H1 (cell line): ENCODE measurements around the gene OR11H7. TPM values are rescaled to one million over a fixed set of nuclear protein-coding genes. Genes with fewer than 3 reads are reported as not detected.

Source experiments
- CTCF ChIA-PET: fragments of 300-600 bp; sonication (Branson Sonifier 250); formaldehyde crosslinking; loops from one replicate; lab custom pipeline; 2021; ENCODE audit not compliant: partially characterized antibody; lab: Charles Lee
- POLR2A ChIA-PET: fragments of 300-600 bp; sonication (Branson Sonifier 250); formaldehyde crosslinking; loops from one replicate; lab custom pipeline; 2021; ENCODE audit warnings: inconsistent platforms; ENCODE audit not compliant: partially characterized antibody; lab: Charles Lee
- DNase-seq, 2 experiments: peaks; one replicate each; pipeline versions ENCODE4 v3.0.0 to v3.0.0-alpha.2; 2010 to 2022; ENCODE audit warnings: low spot score in 2 of 2, low read depth in 1 of 2, mixed read lengths in 1 of 2
- FAIRE-seq: peaks from 2 replicates; lab custom pipeline; 2011; peaks lifted over from hg19 to GRCh38; lab: Jason Lieb, UNC
- H2AFZ ChIP-seq: 2 replicates; pipeline ENCODE4 v1.8.1; 2012; ENCODE audit warnings: low read length, inconsistent platforms
- H2AK5ac ChIP-seq: 2 replicates; pipeline ENCODE4 v1.6.1; 2013; ENCODE audit warnings: low read depth, low read length
- H2BK120ac ChIP-seq: replicated peaks from 2 replicates; pipeline ENCODE3; 2013; ENCODE audit warnings: low read depth, low read length, inconsistent platforms
- H2BK12ac ChIP-seq: 2 replicates; pipeline ENCODE4 v1.6.1; 2013; ENCODE audit warnings: low read depth, low read length
- H2BK15ac ChIP-seq: 2 replicates; pipeline ENCODE4 v1.6.1; 2013; ENCODE audit warnings: low read length
- H2BK20ac ChIP-seq: 2 replicates; pipeline ENCODE4 v1.6.1; 2013; ENCODE audit warnings: low read length
- H2BK5ac ChIP-seq: 2 replicates; pipeline ENCODE4 v1.6.1; 2013; ENCODE audit warnings: low read depth, low read length
- H3K14ac ChIP-seq: 2 replicates; pipeline ENCODE4 v1.6.1; 2013; ENCODE audit warnings: inconsistent platforms; ENCODE audit not compliant: insufficient read length
- H3K18ac ChIP-seq: 2 replicates; pipeline ENCODE4 v1.6.1; 2013; ENCODE audit warnings: low read length; ENCODE audit errors: extremely low read depth
- H3K23ac ChIP-seq: 2 replicates; pipeline ENCODE4 v1.6.1; 2013; ENCODE audit warnings: inconsistent platforms; ENCODE audit not compliant: insufficient read length
- H3K23me2 ChIP-seq: 2 replicates; pipeline ENCODE4 v1.6.1; 2013; ENCODE audit warnings: low read depth, low read length
- H3K27ac ChIP-seq: 2 replicates; pipeline ENCODE4 v1.6.1; 2011; ENCODE audit warnings: low read depth, low read length, inconsistent platforms
- H3K27me3 ChIP-seq, 4 experiments: replicated peaks in 1 of 4; 1 replicate in 1 of 4; 2 replicates in 3 of 4; pipeline versions ENCODE4 v1.6.1 to v1.8.1; 2011 to 2013; ENCODE audit warnings: low read length in 3 of 4, mild to moderate bottlenecking in 3 of 4, inconsistent platforms in 2 of 4, mixed read lengths in 2 of 4, moderate library complexity in 1 of 4; ENCODE audit not compliant: control insufficient read depth in 3 of 4, insufficient read depth in 3 of 4; ENCODE audit errors: extremely low read depth in 1 of 4
- H3K36me3 ChIP-seq, 4 experiments: 2 replicates each; pipeline versions ENCODE4 v1.6.1 to v1.8.1; 2011 to 2013; ENCODE audit warnings: mild to moderate bottlenecking in 4 of 4, low read length in 3 of 4, moderate library complexity in 2 of 4, control low read depth in 1 of 4, inconsistent platforms in 1 of 4; ENCODE audit not compliant: insufficient read depth in 4 of 4, control insufficient read depth in 2 of 4
- H3K4ac ChIP-seq: replicated peaks from 2 replicates; pipeline ENCODE3; 2013; ENCODE audit warnings: low read length, low read depth, mixed read lengths, inconsistent platforms; ENCODE audit not compliant: insufficient read length
- H3K4me1 ChIP-seq, 4 experiments: replicated peaks in 1 of 4; 1 replicate in 1 of 4; 2 replicates in 3 of 4; pipeline versions ENCODE4 v1.6.1 to v1.8.1; 2011 to 2013; ENCODE audit warnings: low read length in 3 of 4, inconsistent platforms in 2 of 4, mixed read lengths in 1 of 4; ENCODE audit not compliant: insufficient read depth in 4 of 4, control insufficient read depth in 3 of 4
- H3K4me2 ChIP-seq, 2 experiments: 2 replicates each; pipeline versions ENCODE4 v1.6.1 to v1.8.1; 2011 to 2013; ENCODE audit warnings: low read depth in 2 of 2, low read length in 2 of 2, control low read depth in 1 of 2, inconsistent platforms in 1 of 2, mild to moderate bottlenecking in 1 of 2; ENCODE audit not compliant: insufficient read depth in 1 of 2
- H3K4me3 ChIP-seq, 4 experiments: fragments of 200-600, 300-600 bp in 1 of 4; sonication (generic), shearing (Covaris generic), sonication (Bioruptor Twin) in 1 of 4; 2 replicates each; pipeline versions ENCODE4 v1.5.1 to v1.8.1; 2011 to 2016; ENCODE audit warnings: low read length in 4 of 4, low read depth in 3 of 4, control low read depth in 2 of 4, inconsistent platforms in 2 of 4, mild to moderate bottlenecking in 2 of 4, mixed read lengths in 1 of 4, moderate library complexity in 1 of 4; ENCODE audit not compliant: insufficient read depth in 2 of 4; ENCODE audit errors: extremely low read depth in 1 of 4
- H3K56ac ChIP-seq: replicated peaks from 2 replicates; pipeline ENCODE3; 2013; ENCODE audit warnings: low read depth, mild to moderate bottlenecking, mixed read lengths, low read length, inconsistent platforms; ENCODE audit not compliant: insufficient read length
- H3K79me1 ChIP-seq: 2 replicates; pipeline ENCODE4 v1.6.1; 2013; ENCODE audit warnings: low read depth, low read length, control low read depth
- H3K79me2 ChIP-seq, 2 experiments: 2 replicates each; pipeline versions ENCODE4 v1.6.1 to v1.8.1; 2012 to 2013; ENCODE audit warnings: low read length in 2 of 2, mild to moderate bottlenecking in 2 of 2, inconsistent platforms in 1 of 2; ENCODE audit not compliant: insufficient read depth in 2 of 2, control insufficient read depth in 1 of 2
- H3K9ac ChIP-seq, 4 experiments: replicated peaks in 1 of 4; 1 replicate in 1 of 4; 2 replicates in 3 of 4; pipeline versions ENCODE4 v1.6.1 to v1.8.1; 2011 to 2013; ENCODE audit warnings: low read depth in 3 of 4, low read length in 3 of 4, control low read depth in 2 of 4, mild to moderate bottlenecking in 2 of 4, moderate library complexity in 2 of 4, inconsistent platforms in 1 of 4; ENCODE audit errors: extremely low read depth in 1 of 4
- H3K9me3 ChIP-seq, 2 experiments: 2 replicates each; pipeline versions ENCODE4 v1.6.1 to v1.8.1; 2012 to 2013; ENCODE audit warnings: mild to moderate bottlenecking in 2 of 2, moderate library complexity in 2 of 2, control low read depth in 1 of 2, inconsistent platforms in 1 of 2, low read depth in 1 of 2, low read length in 1 of 2, mixed read lengths in 1 of 2; ENCODE audit not compliant: insufficient read depth in 2 of 2
- H4K20me1 ChIP-seq, 2 experiments: replicated peaks in 1 of 2; 2 replicates each; pipeline versions ENCODE3 to v1.8.1; 2011 to 2013; ENCODE audit warnings: inconsistent platforms in 2 of 2, low read length in 2 of 2, mild to moderate bottlenecking in 1 of 2; ENCODE audit not compliant: insufficient read depth in 2 of 2, control insufficient read depth in 1 of 2
- H4K5ac ChIP-seq: 2 replicates; pipeline ENCODE4 v1.6.1; 2013; ENCODE audit warnings: low read length, low read depth, mixed read lengths, inconsistent platforms; ENCODE audit not compliant: insufficient read length
- H4K8ac ChIP-seq: 2 replicates; pipeline ENCODE4 v1.8.0; 2013; ENCODE audit warnings: mild to moderate bottlenecking, moderate library complexity, low read length, inconsistent platforms; ENCODE audit not compliant: insufficient read depth; ENCODE audit errors: extremely low read depth
- H4K91ac ChIP-seq: replicated peaks from 2 replicates; pipeline ENCODE3; 2013; ENCODE audit warnings: low read length, mixed read lengths, inconsistent platforms; ENCODE audit not compliant: insufficient read length
- BRCA1 ChIP-seq: IDR thresholded peaks from 2 replicates; pipeline ENCODE4 v1.6.1; 2012; ENCODE audit warnings: low read depth, low read length, improper control_type of control experiment
- CBX5 ChIP-seq: fragments of 300-800, 300-1000 bp; sonication (generic); IDR thresholded peaks from 2 replicates; pipeline ENCODE4 v1.7.1; 2016; ENCODE audit warnings: antibody characterized with exemption, low read length, low read depth
- CHD2 ChIP-seq: IDR thresholded peaks from 2 replicates; pipeline ENCODE4 v1.6.1; 2012; ENCODE audit warnings: low read length, improper control_type of control experiment
- CREB1 ChIP-seq: IDR thresholded peaks from 2 replicates; pipeline ENCODE4 v1.6.1; 2012; ENCODE audit warnings: inconsistent platforms
- POU5F1 ChIP-seq: IDR thresholded peaks from 2 replicates; pipeline ENCODE4 v1.6.1; 2011; ENCODE audit warnings: low read depth, mild to moderate bottlenecking, low read length, moderate library complexity
- SP1 ChIP-seq: IDR thresholded peaks from 2 replicates; pipeline ENCODE4 v1.6.1; 2011; ENCODE audit warnings: low read depth, low read length
- SUZ12 ChIP-seq: fragments of 200-600 bp; sonication (generic); IDR thresholded peaks from 2 replicates; pipeline ENCODE4 v1.6.1; 2012; ENCODE audit warnings: mild to moderate bottlenecking, inconsistent platforms, low read length, moderate library complexity, mixed read lengths
- WGBS, 2 experiments: shearing (Covaris generic) in 1 of 2; methylation state at CpG; one replicate each; pipeline versions ENCODE4 v1.1.6 to v1.1.7; 2013 to 2015; ENCODE audit warnings: low lambda C conversion rate in 2 of 2, mixed read lengths in 2 of 2, inconsistent platforms in 1 of 2, low coverage in 1 of 2, missing lambda C conversion rate in 1 of 2; ENCODE audit not compliant: insufficient replicate concordance in 2 of 2, insufficient coverage in 1 of 2, insufficient read length in 1 of 2; ENCODE audit errors: extremely low coverage in 1 of 2, missing lambda C conversion rate in 1 of 2; 5-methylcytosine and 5-hydroxymethylcytosine counted together
- polyA plus RNA-seq, 7 experiments: library from polyadenylated mRNA; depleted of rRNA in 3 of 7; stranded (reverse) in 5 of 7; unstranded in 2 of 7; fragments of >200 nt in 5 of 7; fragments of 200-250 nt in 2 of 7; gene quantifications; 1 replicate in 5 of 7; 2 replicates in 1 of 7; 4 replicates in 1 of 7; pipeline versions ENCODE4 v1.2.1 to v1.2.3, GENCODE V29; 2011 to 2013; ENCODE audit warnings: missing spikeins in 2 of 7, mixed read lengths in 2 of 7
- total RNA-seq: library from RNA; stranded (reverse); fragmentation: NEBNext Ultra II Directional; extraction: Animal tissue kit (Norgen Biotek cat#: 25700); gene quantifications from 2 replicates; pipeline ENCODE4 v1.2.1, GENCODE V29; 2021

The OR11H7 gene
- total and polyA plus RNA-seq, 2 of the 8 experiments (the other 6 are each of a cell fraction or from before 2014, with no cell fraction given) = not detected

GRCh38 chr14:20198991-20199390 is 29.8 kb upstream of the OR11H7 start:
- no peak overlapping the region for H3K4me3 ChIP-seq
- H3K23me2 ChIP-seq = no peaks in the 10 kb centered on the region
- no peaks in the 10 kb centered on the region for H3K79me1 ChIP-seq
- H3K36me3 ChIP-seq = no peaks in the 10 kb centered on the region
- no peak overlapping the region for H3K9ac ChIP-seq
- no peak overlapping the region for H2BK12ac ChIP-seq
- no peak overlapping the region for H3K27ac ChIP-seq
- no peak overlapping the region for H2AK5ac ChIP-seq
- H3K4me1 ChIP-seq = no peaks in the 10 kb centered on the region
- H2BK5ac ChIP-seq = no peak overlapping the region
- no peak for TF ChIP-seq CREB1
- TF ChIP-seq SUZ12 = no peak
- TF ChIP-seq POU5F1 = no peak
- no peak for TF ChIP-seq CBX5
- TF ChIP-seq CHD2 = no peak
- TF ChIP-seq BRCA1 = no peak
- no peak for TF ChIP-seq SP1
- FAIRE-seq = no peak
- H3K27me3 ChIP-seq = no peaks in the 10 kb centered on the region
- no peak overlapping the region for H3K56ac ChIP-seq
- no peak overlapping the region for H4K8ac ChIP-seq
- peaks cover 47 to 68% of the 10 kb centered on the region in 2 experiments for H3K9me3 ChIP-seq
- no peak overlapping the region for H4K91ac ChIP-seq
- H2AFZ ChIP-seq = no peak overlapping the region
- no peak overlapping the region for H3K18ac ChIP-seq
- ChIA-PET POLR2A (no interaction called here), CTCF (no interaction called here)
- no peak overlapping the region for H2BK20ac ChIP-seq
- no peak overlapping the region for H3K14ac ChIP-seq
- H3K4ac ChIP-seq = no peak overlapping the region
- H3K79me2 ChIP-seq = no peaks in the 10 kb centered on the region
- H3K23ac ChIP-seq = no peak overlapping the region
- H2BK120ac ChIP-seq = no peak overlapping the region
- no peak for DNase-seq
- no peak overlapping the region for H4K5ac ChIP-seq
- no peaks in the 10 kb centered on the region for H4K20me1 ChIP-seq
- H3K4me2 ChIP-seq = no peak overlapping the region
- no peak overlapping the region for H2BK15ac ChIP-seq
- WGBS, 2 experiments = 63% methylated on average over 5 of the region's 5 CpGs; no CpG with 5 or more reads in 1 of the 2 experiments
